Measurements from ENCODE around the gene TMEM150C.

DNA sequence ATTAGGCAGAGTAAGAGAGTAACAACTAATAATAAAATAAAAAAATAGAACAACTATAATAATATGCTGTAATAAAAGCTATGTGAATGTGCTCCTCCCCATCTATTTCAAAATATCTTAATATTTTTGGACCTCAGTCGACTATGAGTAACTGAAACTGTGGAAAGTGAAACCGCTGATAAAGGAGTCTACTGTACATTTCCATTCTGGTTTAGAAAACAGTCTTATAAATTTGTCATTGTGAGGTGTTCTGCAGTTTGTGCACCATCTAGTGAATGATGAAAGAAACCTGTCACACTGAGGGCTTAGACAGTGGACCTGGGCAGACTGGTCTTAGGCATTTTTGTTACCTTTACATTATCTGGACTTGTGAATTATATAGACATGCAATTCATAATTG lies 42.0 kb downstream of the TMEM150C start:
- TF ChIP-seq, protein P1, sequence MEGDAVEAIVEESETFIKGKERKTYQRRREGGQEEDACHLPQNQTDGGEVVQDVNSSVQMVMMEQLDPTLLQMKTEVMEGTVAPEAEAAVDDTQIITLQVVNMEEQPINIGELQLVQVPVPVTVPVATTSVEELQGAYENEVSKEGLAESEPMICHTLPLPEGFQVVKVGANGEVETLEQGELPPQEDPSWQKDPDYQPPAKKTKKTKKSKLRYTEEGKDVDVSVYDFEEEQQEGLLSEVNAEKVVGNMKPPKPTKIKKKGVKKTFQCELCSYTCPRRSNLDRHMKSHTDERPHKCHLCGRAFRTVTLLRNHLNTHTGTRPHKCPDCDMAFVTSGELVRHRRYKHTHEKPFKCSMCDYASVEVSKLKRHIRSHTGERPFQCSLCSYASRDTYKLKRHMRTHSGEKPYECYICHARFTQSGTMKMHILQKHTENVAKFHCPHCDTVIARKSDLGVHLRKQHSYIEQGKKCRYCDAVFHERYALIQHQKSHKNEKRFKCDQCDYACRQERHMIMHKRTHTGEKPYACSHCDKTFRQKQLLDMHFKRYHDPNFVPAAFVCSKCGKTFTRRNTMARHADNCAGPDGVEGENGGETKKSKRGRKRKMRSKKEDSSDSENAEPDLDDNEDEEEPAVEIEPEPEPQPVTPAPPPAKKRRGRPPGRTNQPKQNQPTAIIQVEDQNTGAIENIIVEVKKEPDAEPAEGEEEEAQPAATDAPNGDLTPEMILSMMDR (conservative IDR thresholded peaks at IDR 0.05; ENCODE audit: low read depth, low read length) = no peak
- no peak for TF ChIP-seq EZH2phosphoT487 (IDR thresholded peaks at IDR 0.05; ENCODE audit: borderline replicate concordance, low read length)

Data from PC-3 (cell line).